ENCODE data around the gene TLX3.
A peak's percentile ranks its signal among the peaks of the same experiment; 100 is the strongest.

TLX3 gene

GRCh38 chr5:171310212-171310818, 1.3 kb downstream of the TLX3 start:
- no peaks in the 10 kb centered on the region for H3K9me3 ChIP-seq
- no peak overlapping the region for H3K4me3 ChIP-seq
- no peaks in the 10 kb centered on the region for H3K4me1 ChIP-seq
- in situ Hi-C loops (cut with MboI; ENCODE audit: low sequenced_read_pairs): no loop called here
- peak in 1 of 2 experiments; percentile 35 for DNase-seq (ENCODE audit: low spot score in 2 of 2)
- no peaks in the 10 kb centered on the region for H3K36me3 ChIP-seq (replicated peaks)
- peaks cover 88% of the 10 kb centered on the region for H3K27me3 ChIP-seq (ENCODE audit: low read depth)

DNA sequence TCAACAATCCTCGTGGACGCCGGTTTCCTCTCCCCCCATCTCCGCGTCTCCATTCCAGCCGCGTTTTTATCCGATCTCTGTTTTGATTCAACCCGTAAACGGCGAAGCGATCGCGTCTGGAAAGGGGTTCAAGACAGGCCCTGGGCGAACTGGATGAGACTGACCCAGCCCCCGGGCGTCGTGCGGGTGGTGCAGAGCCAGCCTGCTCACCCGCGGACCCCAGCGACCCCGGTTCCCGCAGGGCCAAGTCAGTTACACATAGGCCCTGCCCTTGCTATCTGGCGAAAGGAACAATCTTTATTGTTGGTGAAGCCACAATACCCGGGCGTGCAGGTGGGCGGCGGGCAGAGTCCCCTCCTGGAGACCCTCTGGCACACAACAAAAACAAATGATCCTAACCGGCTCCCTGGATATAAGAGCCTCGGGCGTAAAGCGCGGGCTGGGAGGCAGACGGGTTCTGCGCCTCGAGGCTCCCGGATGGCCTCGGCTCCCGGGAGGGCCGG, 1.8 kb downstream of the TLX3 start:
- Histone ChIP-seq H3K4me1 (no peaks in the 10 kb centered on the region), H3K4me3 (no peak overlapping the region)

DNA sequence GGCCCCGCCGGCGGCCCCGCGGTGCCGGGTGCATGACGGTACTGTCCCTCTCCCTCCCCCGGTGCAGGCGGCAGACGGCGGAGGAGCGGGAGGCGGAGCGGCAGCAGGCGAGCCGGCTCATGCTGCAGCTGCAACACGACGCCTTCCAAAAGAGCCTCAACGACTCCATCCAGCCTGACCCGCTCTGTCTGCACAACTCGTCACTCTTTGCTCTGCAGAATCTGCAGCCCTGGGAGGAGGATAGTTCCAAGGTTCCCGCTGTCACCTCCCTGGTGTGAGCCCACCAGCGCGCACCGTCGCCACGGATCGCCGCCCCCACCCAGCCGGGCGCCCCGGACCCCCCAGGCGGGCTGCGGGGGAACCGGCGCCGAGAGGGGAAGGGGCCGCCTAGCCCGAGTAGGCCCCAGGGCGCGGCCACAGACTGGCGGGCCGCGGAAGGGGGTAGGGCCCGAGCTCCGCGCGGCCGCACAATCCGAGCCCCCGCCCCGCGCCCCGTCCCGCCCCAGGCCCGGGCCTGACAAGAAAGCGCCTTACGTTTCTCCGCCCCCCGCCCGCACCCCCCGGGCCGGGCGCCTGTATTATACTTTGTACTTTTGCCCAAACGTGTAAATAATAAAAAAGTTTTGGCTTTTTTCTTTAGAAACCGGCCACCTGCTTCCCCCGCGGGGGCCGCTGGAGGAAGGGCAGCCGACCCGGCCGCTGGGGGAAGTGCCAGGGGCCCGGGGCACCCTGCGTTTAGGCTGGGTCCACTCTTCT, 2.5 kb downstream of the TLX3 start:
- Histone ChIP-seq H3K36me3 (replicated peaks) (no peaks in the 10 kb centered on the region), H3K4me3 (no peak overlapping the region), H3K9me3 (no peaks in the 10 kb centered on the region), H3K4me1 (no peaks in the 10 kb centered on the region), H3K27me3 (ENCODE audit: low read depth) (peaks cover 83% of the 10 kb centered on the region)
- DNase-seq (ENCODE audit: low spot score in 2 of 2): peak in 1 of 2 experiments; percentile 5
- in situ Hi-C loops (cut with MboI; ENCODE audit: low sequenced_read_pairs): no loop called here

More for the DNA sequence above, 1.8 kb downstream of the TLX3 start:
- in situ Hi-C loops (cut with MboI; ENCODE audit: low sequenced_read_pairs): no loop called here
- H3K9me3 ChIP-seq: no peaks in the 10 kb centered on the region
- H3K27me3 ChIP-seq (ENCODE audit: low read depth): peaks cover 83% of the 10 kb centered on the region
- DNase-seq (ENCODE audit: low spot score in 2 of 2): no peak
- H3K36me3 ChIP-seq (replicated peaks): no peaks in the 10 kb centered on the region

GRCh38 chr5:171312129-171312974, 3.3 kb downstream of the TLX3 start:
- Histone ChIP-seq H3K4me1 (no peaks in the 10 kb centered on the region), H3K4me3 (no peak overlapping the region), H3K36me3 (replicated peaks) (no peaks in the 10 kb centered on the region), H3K9me3 (no peaks in the 10 kb centered on the region), H3K27me3 (ENCODE audit: low read depth) (peaks cover 83% of the 10 kb centered on the region)
- no peak for DNase-seq (ENCODE audit: low spot score in 2 of 2)
- in situ Hi-C loops (cut with MboI; ENCODE audit: low sequenced_read_pairs): no loop called here

- Histone ChIP-seq H3K27me3 (ENCODE audit: low read depth) (peaks cover 83% of the 10 kb centered on the region), H3K9me3 (no peaks in the 10 kb centered on the region), H3K36me3 (replicated peaks) (no peaks in the 10 kb centered on the region), H3K4me1 (no peaks in the 10 kb centered on the region), H3K4me3 (no peak overlapping the region)
- in situ Hi-C loops (cut with MboI; ENCODE audit: low sequenced_read_pairs): no loop called here
- DNase-seq (ENCODE audit: low spot score in 2 of 2): no peak
Observed at GRCh38 chr5:171313481-171314206, 4.6 kb downstream of the TLX3 start.

DNA sequence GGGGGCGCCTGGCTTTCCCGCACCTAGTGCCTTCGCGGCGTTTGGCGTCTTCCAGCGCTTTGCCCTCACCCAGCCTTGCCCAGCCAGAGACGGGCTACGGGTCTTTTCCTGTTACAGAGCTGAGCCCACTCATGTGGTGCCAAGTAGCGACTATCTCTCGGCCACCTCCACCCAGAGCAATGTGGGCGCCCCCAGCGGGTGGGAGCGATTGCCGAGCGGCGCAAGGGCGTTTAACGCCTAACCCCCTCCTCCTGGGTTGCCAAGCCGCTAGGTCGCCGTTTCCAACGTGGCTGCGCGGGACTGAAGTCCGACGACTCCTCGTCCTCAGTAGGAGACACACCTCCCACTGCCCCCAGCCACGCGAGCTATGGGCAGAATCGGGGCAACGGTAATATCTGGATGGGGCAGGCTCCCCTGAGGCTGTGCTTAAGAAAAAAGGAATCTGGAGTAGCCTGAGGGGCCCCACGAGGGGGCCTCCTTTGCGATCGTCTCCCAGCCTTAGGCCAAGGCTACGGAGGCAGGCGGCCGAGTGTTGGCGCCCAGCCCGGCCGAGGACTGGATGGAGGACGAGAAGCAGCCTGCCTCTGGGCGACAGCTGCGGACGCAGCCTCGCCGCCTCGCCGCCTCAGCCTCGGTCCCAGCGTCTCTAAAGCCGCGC, 5.8 kb downstream of the TLX3 start:
- in situ Hi-C loops (cut with MboI; ENCODE audit: low sequenced_read_pairs): no loop called here
- no peak overlapping the region for H3K4me3 ChIP-seq
- DNase-seq (ENCODE audit: low spot score in 2 of 2): no peak

GRCh38 chr5:171315386-171315891, 6.4 kb downstream of the TLX3 start:
- Histone ChIP-seq H3K4me1 (no peaks in the 10 kb centered on the region), H3K36me3 (replicated peaks) (no peaks in the 10 kb centered on the region), H3K27me3 (ENCODE audit: low read depth) (peaks cover 75% of the 10 kb centered on the region), H3K4me3 (no peak overlapping the region), H3K9me3 (no peaks in the 10 kb centered on the region)
- in situ Hi-C loops (cut with MboI; ENCODE audit: low sequenced_read_pairs): no loop called here
- DNase-seq (ENCODE audit: low spot score in 2 of 2): no peak

More for the DNA sequence above, 5.8 kb downstream of the TLX3 start:
- Histone ChIP-seq H3K36me3 (replicated peaks) (no peaks in the 10 kb centered on the region), H3K9me3 (no peaks in the 10 kb centered on the region), H3K4me1 (no peaks in the 10 kb centered on the region), H3K27me3 (ENCODE audit: low read depth) (peaks cover 79% of the 10 kb centered on the region)

DNA sequence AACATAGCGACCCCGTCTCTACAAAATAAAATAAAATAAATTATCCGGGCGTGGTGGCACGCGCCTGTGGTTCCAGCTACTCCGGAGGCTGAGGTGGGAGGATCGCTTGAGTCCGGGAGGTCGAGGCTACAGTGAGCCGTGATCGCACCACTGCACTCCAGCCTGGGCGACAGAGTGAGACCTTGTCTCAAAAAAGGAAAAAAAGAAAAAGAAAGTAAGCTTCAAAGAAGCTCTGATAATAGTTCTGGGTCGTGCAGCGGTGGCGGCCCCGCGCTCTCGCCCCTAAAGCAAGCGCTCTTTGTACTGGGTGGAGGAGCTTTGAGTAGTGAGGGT, 6.8 kb downstream of the TLX3 start:
- Histone ChIP-seq H3K9me3 (no peaks in the 10 kb centered on the region), H3K36me3 (replicated peaks) (no peaks in the 10 kb centered on the region), H3K4me3 (no peak overlapping the region), H3K4me1 (no peaks in the 10 kb centered on the region), H3K27me3 (ENCODE audit: low read depth) (peaks cover 71% of the 10 kb centered on the region)
- no peak for DNase-seq (ENCODE audit: low spot score in 2 of 2)
- in situ Hi-C loops (cut with MboI; ENCODE audit: low sequenced_read_pairs): no loop called here

GRCh38 chr5:171316258-171317121, 7.4 kb downstream of the TLX3 start:
- H3K4me3 ChIP-seq: no peak overlapping the region
- H3K9me3 ChIP-seq: no peaks in the 10 kb centered on the region
- DNase-seq (ENCODE audit: low spot score in 2 of 2): no peak
- in situ Hi-C loops (cut with MboI; ENCODE audit: low sequenced_read_pairs): no loop called here
- peaks cover 65% of the 10 kb centered on the region for H3K27me3 ChIP-seq (ENCODE audit: low read depth)
- no peaks in the 10 kb centered on the region for H3K4me1 ChIP-seq
- no peaks in the 10 kb centered on the region for H3K36me3 ChIP-seq (replicated peaks)

DNA sequence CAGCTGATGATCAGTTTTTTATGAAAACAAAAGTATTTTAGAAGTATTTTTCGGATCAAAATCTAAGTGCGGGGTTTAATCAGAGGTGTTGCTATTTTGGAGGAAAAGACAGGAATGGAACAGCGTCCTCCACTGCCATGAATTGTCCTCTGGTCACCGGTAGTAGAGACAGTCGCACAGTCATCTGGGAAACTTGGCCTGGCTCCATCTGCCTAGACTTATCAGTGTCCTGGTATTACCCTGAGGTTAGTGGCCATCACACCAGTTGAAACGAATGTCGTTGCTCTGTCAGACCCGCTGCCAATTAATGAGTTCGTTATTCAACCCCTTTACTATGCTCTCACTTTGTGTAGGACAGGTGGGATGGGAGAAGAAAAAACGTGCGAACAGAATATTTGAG, 8.2 kb downstream of the TLX3 start:
- in situ Hi-C loops (cut with MboI; ENCODE audit: low sequenced_read_pairs): no loop called here
- Histone ChIP-seq H3K36me3 (replicated peaks) (no peaks in the 10 kb centered on the region), H3K4me1 (no peaks in the 10 kb centered on the region), H3K4me3 (no peak overlapping the region), H3K27me3 (ENCODE audit: low read depth) (peaks cover 60% of the 10 kb centered on the region), H3K9me3 (no peaks in the 10 kb centered on the region)
- no peak for DNase-seq (ENCODE audit: low spot score in 2 of 2)

- H3K4me1 ChIP-seq: no peaks in the 10 kb centered on the region
- peaks cover 57% of the 10 kb centered on the region for H3K27me3 ChIP-seq (ENCODE audit: low read depth)
- no peaks in the 10 kb centered on the region for H3K36me3 ChIP-seq (replicated peaks)
- no peaks in the 10 kb centered on the region for H3K9me3 ChIP-seq
- in situ Hi-C loops (cut with MboI; ENCODE audit: low sequenced_read_pairs): no loop called here
- H3K4me3 ChIP-seq: no peak overlapping the region
- no peak for DNase-seq (ENCODE audit: low spot score in 2 of 2)
Observed at GRCh38 chr5:171318026-171318425, 9.0 kb downstream of the TLX3 start.

- Histone ChIP-seq H3K36me3 (replicated peaks) (no peaks in the 10 kb centered on the region), H3K9me3 (no peaks in the 10 kb centered on the region), H3K4me3 (no peak overlapping the region), H3K4me1 (no peaks in the 10 kb centered on the region), H3K27me3 (ENCODE audit: low read depth) (peaks cover 49% of the 10 kb centered on the region)
- DNase-seq (ENCODE audit: low spot score in 2 of 2): no peak
- in situ Hi-C loops (cut with MboI; ENCODE audit: low sequenced_read_pairs): no loop called here
Observed at GRCh38 chr5:171321447-171321846, 12.4 kb downstream of the TLX3 start.

Measured in HAP-1 (cell line).